IPS DF 6.9 (cell line): ENCODE data around the gene PTDSS2.

Experiments used
- DNase-seq: peaks from one replicate; pipeline ENCODE4 v3.0.0-alpha.2; 2013; ENCODE audit warnings: low read depth, low spot score
- H3K27ac ChIP-seq: one replicate; pipeline ENCODE4 v1.5.1; 2013; ENCODE audit warnings: low read length, control low read depth
- H3K27me3 ChIP-seq: 2 replicates; pipeline ENCODE4 v1.6.1; 2013; ENCODE audit warnings: mild to moderate bottlenecking, low read length; ENCODE audit not compliant: control insufficient read depth, insufficient read depth
- H3K36me3 ChIP-seq: 2 replicates; pipeline ENCODE4 v1.6.1; 2013; ENCODE audit warnings: low read length; ENCODE audit not compliant: control insufficient read depth, insufficient read depth
- H3K4me1 ChIP-seq: 2 replicates; pipeline ENCODE4 v1.6.1; 2013; ENCODE audit warnings: low read length; ENCODE audit not compliant: control insufficient read depth, insufficient read depth
- H3K4me3 ChIP-seq: 2 replicates; pipeline ENCODE4 v1.5.1; 2013; ENCODE audit warnings: mild to moderate bottlenecking, low read length
- H3K9me3 ChIP-seq: 2 replicates; pipeline ENCODE4 v1.6.1; 2013; ENCODE audit warnings: low read length, inconsistent platforms; ENCODE audit not compliant: control insufficient read depth, insufficient read depth
- WGBS: extraction: QIAGEN DNeasy Blood & Tissue Kit; methylation state at CpG from one replicate; pipeline ENCODE4 v1.1.7; 2013; ENCODE audit warnings: mixed read lengths, missing lambda C conversion rate; ENCODE audit not compliant: insufficient read length, insufficient coverage; 5-methylcytosine and 5-hydroxymethylcytosine counted together

PTDSS2 gene

DNA sequence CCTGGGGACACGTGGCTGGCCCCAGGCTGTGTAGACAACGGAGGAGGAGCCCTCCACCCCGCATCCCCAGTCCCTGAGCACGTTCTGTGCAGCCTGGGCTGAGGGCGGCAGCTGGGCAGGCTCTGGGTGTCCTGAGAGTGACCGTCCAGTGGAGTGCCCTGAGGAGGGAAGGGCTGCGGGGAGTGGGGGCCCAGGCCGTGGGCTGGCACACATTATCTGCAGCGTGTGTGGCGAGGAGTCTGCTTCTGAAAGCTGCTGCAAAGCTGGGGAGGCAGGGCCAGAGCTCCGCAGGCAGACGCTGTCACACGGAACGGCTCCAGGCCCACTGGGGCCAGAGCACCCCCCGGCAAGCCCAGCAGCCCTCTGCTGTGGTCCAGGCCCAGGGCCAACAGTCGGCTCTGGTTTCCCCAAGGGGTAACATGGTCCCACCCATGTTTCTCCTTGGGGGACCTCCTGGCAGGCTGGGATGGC lies 7.4 kb upstream of the PTDSS2 start:
- Histone ChIP-seq H3K36me3 (no peaks in the 10 kb centered on the region), H3K9me3 (no peaks in the 10 kb centered on the region), H3K4me1 (peaks cover 11% of the 10 kb centered on the region), H3K27ac (no peak overlapping the region), H3K27me3 (no peaks in the 10 kb centered on the region), H3K4me3 (no peak overlapping the region)
- no CpG with 5 or more reads among the region's 16 CpGs for WGBS
- DNase-seq, result no peak

DNA sequence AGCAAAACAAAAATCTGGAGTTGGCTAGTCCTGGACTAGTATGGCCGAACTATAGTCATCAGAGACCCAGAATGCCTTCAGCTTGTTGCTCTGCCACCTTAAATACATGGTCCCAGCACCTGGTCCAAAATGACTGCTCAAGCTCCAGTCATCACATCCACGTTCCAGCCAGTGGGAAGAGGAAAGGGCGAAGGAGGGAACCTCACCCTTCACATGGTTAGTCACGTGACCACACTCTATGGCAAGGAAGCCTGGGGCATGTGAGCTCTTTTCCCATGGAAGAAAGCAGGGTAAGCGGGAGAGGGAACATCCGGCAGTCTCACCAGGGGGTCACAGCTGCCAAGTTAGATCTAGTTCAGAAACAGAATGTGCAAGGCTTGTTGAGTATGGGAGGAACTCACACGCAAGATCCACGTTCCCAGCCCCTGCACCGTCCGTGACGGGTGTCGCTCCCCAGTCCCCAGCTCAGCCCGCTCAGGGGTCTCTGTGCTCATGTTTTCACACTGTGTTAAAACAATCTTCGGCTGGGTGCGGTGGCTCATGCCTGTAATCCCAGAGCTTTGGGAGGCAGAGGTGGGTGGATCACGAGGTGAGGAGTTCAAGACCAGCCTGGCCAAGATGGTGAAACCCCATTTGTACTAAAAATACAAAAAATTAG lies 6.4 kb upstream of the PTDSS2 start:
- no peak overlapping the region for H3K27ac ChIP-seq
- DNase-seq, result no peak
- no peaks in the 10 kb centered on the region for H3K36me3 ChIP-seq
- no peaks in the 10 kb centered on the region for H3K9me3 ChIP-seq
- no peak overlapping the region for H3K4me3 ChIP-seq
- H3K4me1 ChIP-seq, result peaks cover 11% of the 10 kb centered on the region
- WGBS, result no CpG with 5 or more reads among the region's 16 CpGs
- H3K27me3 ChIP-seq, result no peaks in the 10 kb centered on the region

DNA sequence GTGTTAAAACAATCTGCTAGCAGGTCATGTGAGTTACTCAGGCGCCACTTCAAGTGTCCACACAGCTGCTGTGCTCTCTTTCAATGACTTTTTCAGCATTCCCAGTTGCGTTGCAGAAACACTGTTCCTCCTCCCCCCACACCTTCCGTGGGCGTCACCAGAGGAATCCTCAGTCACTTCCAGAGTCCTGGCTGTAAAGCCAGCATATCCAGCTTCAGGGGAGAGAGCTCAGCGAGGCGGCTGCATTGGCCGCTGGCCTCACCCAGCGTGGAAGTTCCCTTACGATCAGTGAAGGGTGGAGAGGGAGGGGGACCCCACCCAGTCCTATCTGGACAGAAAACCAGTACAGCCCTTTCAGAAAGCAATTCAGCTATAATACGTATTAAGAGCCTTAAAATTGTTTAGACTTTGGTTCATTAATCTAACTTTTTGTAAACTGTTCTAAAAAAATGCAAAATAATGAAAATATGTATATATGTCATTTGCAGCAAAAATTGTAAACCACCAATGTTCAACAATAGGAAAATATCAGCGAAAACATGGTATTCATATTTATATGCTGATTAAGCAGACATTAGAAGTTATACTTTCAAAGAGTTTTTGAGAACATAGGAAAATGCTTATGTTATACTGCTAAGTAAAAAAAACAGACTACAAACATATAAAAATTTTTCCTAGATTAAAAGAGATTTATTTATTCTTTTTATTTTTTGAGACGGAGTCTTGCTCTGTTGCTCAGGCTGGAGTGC lies 5.5 kb upstream of the PTDSS2 start:
- Histone ChIP-seq H3K4me3 (no peak overlapping the region), H3K27me3 (no peaks in the 10 kb centered on the region), H3K36me3 (no peaks in the 10 kb centered on the region), H3K4me1 (peaks cover 11% of the 10 kb centered on the region), H3K9me3 (no peaks in the 10 kb centered on the region), H3K27ac (no peak overlapping the region)
- no peak for DNase-seq
- WGBS, result no CpG with 5 or more reads among the region's 12 CpGs

DNA sequence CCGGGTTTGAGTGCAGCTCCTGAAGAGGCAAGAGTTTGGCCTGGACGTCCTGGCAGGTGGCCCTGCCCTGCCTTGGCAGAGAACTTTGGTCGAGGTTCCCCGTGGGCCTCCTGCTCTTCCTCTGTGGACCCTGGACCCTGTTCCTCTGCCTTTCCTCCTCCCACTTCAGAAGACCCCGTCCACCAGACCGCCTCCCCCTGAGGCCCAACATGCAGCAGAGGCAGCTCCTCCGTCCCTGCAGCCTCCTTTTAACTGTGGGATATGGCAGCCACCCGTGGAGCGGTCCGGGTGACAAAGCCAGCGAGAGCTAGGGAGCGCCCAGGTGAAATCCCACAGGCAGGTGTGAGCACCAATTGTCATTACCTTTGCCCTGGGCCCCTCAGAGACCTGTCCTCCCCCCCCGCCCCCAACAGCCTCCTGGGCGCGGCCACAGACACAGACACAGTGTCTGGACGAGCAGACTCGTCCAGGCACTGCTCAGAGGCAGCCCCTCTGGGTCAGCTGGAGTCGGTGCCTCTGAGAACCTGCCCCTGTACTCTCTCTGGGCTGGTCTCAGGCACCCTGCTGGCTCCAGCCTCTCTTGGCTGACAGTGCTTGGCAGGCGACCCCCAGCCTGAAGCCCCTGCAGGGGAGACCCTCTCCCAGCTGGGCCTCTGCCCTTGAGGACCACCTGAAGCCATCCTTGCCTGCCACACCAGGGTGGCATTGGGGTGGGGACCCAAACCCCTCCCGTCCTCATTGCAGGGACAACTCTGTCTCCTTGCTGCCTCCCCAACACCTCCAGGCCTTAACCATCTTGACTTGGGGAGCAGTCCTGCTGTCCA lies 4.1 kb upstream of the PTDSS2 start:
- Histone ChIP-seq H3K4me1 (peaks cover 11% of the 10 kb centered on the region), H3K36me3 (no peaks in the 10 kb centered on the region)

DNA sequence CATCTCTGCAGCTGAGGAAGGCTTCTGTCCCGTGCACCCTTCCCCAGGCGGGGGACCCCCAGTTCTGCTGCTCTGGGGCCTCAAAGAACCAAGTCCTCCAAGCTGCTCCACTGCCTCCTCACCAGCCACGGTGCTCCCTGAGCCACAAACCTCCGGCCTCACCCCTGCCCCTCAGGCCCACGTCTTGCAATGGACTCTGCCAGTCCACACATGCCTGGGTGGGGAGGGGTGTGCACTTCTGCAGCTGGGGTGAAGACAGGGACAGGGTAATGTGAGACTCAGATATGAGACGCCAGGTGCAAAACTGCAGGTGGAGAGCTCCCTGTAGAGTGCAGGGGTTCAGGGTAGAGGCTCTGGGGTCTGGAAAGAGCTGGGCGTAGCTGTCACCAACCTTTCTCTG lies 3.2 kb upstream of the PTDSS2 start:
- H3K27ac ChIP-seq, result no peak overlapping the region
- DNase-seq, result no peak
- H3K4me3 ChIP-seq, result no peak overlapping the region
- no peaks in the 10 kb centered on the region for H3K27me3 ChIP-seq
- H3K4me1 ChIP-seq, result peaks cover 9% of the 10 kb centered on the region
- no peaks in the 10 kb centered on the region for H3K9me3 ChIP-seq
- no CpG with 5 or more reads among the region's 7 CpGs for WGBS
- H3K36me3 ChIP-seq, result no peaks in the 10 kb centered on the region

More for the DNA sequence above, 4.1 kb upstream of the PTDSS2 start:
- no peak overlapping the region for H3K27ac ChIP-seq
- WGBS, result no CpG with 5 or more reads among the region's 20 CpGs
- no peaks in the 10 kb centered on the region for H3K9me3 ChIP-seq
- DNase-seq, result no peak
- no peaks in the 10 kb centered on the region for H3K27me3 ChIP-seq
- no peak overlapping the region for H3K4me3 ChIP-seq

DNA sequence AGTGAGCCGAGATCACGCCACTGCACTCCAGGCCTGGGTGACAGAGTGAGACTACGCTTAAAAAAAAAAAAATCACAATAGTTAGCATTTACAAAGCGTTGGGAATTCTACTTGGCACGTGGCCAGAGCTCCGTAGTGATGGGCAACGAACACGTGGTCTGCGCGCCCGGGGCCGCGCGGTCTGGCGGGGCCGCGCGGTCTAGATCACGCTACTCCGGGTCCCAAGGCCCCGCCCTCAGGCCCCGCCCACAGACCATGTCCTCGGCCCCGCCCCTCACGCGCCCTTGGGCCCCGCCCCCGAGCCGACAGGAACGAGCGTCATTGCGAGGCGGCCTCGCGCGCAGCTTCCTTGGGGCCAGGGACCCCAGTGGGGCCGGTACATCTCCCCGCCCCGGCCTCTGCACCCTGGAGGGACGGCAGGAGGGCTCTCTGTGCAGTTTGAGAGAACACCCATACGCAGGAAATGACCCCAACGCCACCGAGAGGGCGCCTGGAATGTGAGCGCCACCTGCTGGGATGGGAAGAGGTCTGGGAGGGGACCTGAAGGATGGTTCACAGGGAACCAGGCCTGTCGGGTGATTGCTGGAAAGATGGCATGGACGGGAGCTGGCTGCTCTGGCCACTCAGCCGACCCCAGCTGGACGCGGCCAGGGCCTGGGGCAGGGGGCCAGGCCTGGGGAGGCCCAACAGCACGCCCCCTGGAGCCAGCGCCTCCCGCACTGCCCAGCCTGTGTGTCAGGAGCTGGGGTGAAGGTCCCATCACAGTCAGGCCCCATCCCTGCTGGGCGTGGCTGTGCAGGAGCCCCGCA lies 2.0 kb upstream of the PTDSS2 start:
- Histone ChIP-seq H3K27ac (no peak overlapping the region), H3K36me3 (0 out of 2 replicates have a peak, but pooled peaks cover 4% of the 10 kb centered on the region), H3K27me3 (no peaks in the 10 kb centered on the region), H3K4me3 (peak overlapping the region; percentile 90), H3K4me1 (peaks cover 5% of the 10 kb centered on the region; the same call in 1 of the 2 replicates), H3K9me3 (no peaks in the 10 kb centered on the region)
- DNase-seq, result peak; percentile 64
- WGBS, result no CpG with 5 or more reads among the region's 55 CpGs

DNA sequence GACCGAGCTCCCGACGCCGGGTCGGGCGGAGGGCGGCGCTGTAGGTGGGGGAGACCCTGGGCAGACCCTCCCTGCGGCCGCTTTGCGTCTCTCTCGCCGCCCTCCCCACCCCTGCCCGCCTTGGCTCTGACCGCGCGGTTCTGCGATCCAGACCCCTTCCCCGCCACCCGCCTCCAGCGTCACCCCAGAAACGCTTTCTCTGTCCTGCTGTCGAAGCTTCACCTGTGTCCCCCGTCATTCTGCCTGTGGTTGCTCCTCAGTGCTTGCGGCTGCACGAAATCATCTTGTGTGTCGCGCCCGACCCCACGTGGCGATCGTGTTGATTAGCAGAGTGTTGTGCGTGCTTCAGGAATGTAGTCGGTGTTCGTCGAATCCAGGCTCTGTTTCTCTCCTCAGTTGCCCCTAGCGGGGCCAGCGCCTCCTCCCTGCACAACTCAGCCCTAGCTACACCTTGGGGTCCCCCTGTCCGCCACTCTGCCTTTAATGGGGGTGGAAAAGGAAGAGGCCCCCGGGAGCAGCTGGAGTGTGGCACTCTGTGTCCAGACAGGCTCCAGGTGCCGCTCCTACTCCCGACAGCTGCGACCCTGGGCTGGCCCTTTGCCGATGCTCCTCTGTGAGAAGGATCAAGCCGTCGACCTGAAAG lies 851 bp downstream of the PTDSS2 start:
- Histone ChIP-seq H3K27me3 (no peaks in the 10 kb centered on the region), H3K9me3 (no peaks in the 10 kb centered on the region), H3K4me1 (peaks cover 5% of the 10 kb centered on the region), H3K27ac (no peak overlapping the region), H3K4me3 (peak overlapping the region; percentile 98), H3K36me3 (peaks cover 4% of the 10 kb centered on the region; the same call in 1 of the 2 replicates)
- no peak for DNase-seq
- no CpG with 5 or more reads among the region's 46 CpGs for WGBS

DNA sequence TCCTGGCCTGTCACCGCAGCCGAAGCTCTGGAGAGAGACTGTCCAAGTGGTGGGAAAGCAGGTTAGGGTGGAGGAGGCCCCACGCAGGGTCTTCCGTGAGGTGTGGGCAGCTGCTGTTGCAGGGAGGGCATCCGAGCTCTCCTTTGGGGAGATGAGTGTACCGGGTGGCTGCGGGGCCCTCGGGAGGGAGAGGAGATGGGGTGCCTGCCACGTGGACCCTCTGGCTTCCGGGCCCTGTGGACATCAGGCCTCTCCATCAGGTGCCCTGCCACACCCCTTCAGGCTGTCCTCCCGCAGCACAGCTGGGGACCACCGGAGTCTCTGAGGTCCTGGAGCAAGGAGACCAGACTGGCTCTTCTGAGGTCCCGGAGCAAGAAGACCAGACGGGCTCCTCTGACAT lies 1.7 kb downstream of the PTDSS2 start:
- H3K36me3 ChIP-seq, result peaks cover 4% of the 10 kb centered on the region; the same call in 1 of the 2 replicates
- no peak overlapping the region for H3K27ac ChIP-seq
- peaks cover 7% of the 10 kb centered on the region; the same call in 1 of the 2 replicates for H3K4me1 ChIP-seq
- H3K9me3 ChIP-seq, result no peaks in the 10 kb centered on the region
- H3K4me3 ChIP-seq, result no peak overlapping the region
- no peak for DNase-seq
- no peaks in the 10 kb centered on the region for H3K27me3 ChIP-seq
- no CpG with 5 or more reads among the region's 14 CpGs for WGBS

DNA sequence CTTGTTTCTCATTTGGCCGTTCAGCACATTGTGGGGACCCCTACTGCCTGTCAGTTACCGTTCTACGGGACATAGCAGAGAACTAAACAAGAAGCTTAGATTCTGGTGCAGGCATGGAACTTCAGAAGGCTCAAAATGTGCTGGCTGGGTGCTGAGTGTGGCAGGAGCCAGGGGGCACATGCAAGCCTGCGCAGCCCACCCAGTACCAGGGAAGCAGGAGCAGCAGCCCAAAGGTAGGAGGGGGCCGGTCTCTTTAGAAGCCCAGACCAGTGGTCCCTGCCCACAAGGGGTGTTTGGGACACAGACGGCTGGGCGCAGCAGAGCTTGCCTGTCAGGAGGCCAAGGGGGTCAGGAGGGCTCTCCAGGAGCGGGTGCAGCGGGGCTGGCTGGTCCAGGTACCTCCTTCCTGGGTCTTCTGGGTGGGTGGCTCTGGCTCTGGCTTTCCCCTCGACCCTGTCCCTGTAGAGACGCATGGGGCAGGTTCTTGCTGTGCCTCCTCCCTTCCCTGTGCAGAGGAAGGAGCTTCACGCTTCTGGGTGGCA lies 2.2 kb downstream of the PTDSS2 start:
- no peak overlapping the region for H3K27ac ChIP-seq
- peaks cover 8% of the 10 kb centered on the region for H3K4me1 ChIP-seq
- no peaks in the 10 kb centered on the region for H3K27me3 ChIP-seq
- H3K4me3 ChIP-seq, result no peak overlapping the region
- H3K9me3 ChIP-seq, result no peaks in the 10 kb centered on the region
- H3K36me3 ChIP-seq, result peaks cover 4% of the 10 kb centered on the region; the same call in 1 of the 2 replicates
- WGBS, result no CpG with 5 or more reads among the region's 12 CpGs
- DNase-seq, result no peak
